ENCODE data around the gene KLLN. TPM values are rescaled to one million over a fixed set of nuclear protein-coding genes. Genes with fewer than 3 reads are reported as not detected.

KLLN gene
- total and polyA plus RNA-seq, 9 of the 15 experiments (the other 6 are each of a cell fraction or from before 2014, with no cell fraction given) = 0.07 to 0.40 (median 0.25) TPM

DNA sequence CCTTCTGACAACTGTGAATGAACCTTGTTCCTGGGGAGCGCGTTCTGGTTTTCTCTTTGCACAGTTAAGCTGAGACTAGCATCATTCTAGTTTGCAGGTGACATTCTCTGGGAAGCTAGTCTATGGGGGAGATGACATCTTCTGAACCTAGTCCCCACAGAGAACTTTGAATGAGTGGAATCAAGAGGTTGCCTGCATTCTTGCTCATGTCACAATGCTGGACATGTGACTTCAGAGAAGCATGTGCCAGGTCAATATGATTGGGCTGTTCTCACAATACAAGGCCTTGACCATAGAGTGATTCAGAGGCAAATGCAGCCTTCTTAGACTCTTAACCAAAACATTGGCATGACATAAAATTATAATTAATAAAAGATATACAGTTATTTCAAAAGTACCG is 22.1 kb downstream of the KLLN start:
- no peaks in the 10 kb centered on the region for H3K4me1 ChIP-seq (replicated peaks in 1 of 2; ENCODE audit: control insufficient read depth in 2 of 2, insufficient read depth in 2 of 2, low read length in 2 of 2)
- no peaks in the 10 kb centered on the region for H3K9me1 ChIP-seq (ENCODE audit: control insufficient read depth, insufficient read depth, low read length)
- ATAC-seq (no peak), DNase-seq (ENCODE audit: extremely low read depth in 1 of 4, low spot score in 3 of 4) (no peak), FAIRE-seq (no peak)
- CTCF ChIA-PET (ENCODE audit: low intra/inter-chr PET ratio) = no interaction called here
- H3K4me2 ChIP-seq (ENCODE audit: insufficient read depth, low read length) = no peak overlapping the region
- no peak overlapping the region for H3K27ac ChIP-seq (ENCODE audit: extremely low read depth, low read depth, low read length)
- H3K9ac ChIP-seq (ENCODE audit: insufficient read depth in 1 of 2, low read depth in 2 of 2, low read length in 2 of 2) = no peak overlapping the region
- no peak overlapping the region for H2AFZ ChIP-seq (ENCODE audit: low read depth, low read length)
- H4K20me1 ChIP-seq (replicated peaks; ENCODE audit: control insufficient read depth, insufficient read depth, low read length) = no peaks in the 10 kb centered on the region
- 63% methylated on average over 3 of the region's 3 CpGs for WGBS (ENCODE audit: insufficient coverage, low coverage, missing lambda C conversion rate)
- BruUV-seq (replicated peaks) = no TSS peak
- no peak for TF ChIP-seq RNF2 (IDR thresholded peaks at IDR 0.05)
- TF ChIP-seq SMARCE1 (IDR thresholded peaks at IDR 0.05) = no peak
- intact Hi-C loops (cut with micrococcal nuclease) (no loop called here), in situ Hi-C loops (cut with MboI) (no loop called here)
- no peaks in the 10 kb centered on the region for H3K9me3 ChIP-seq (replicated peaks; ENCODE audit: control insufficient read depth, insufficient read depth, low read depth, low read length)
- H3K79me2 ChIP-seq (ENCODE audit: control insufficient read depth, insufficient read depth, low read length) = no peaks in the 10 kb centered on the region
- POLR2A ChIA-PET = interaction anchor here (0.6 kb wide), 1 partner anchor 207 kb away, joined by 6 read pairs; no protein-coding TSS in a partner anchor
- no peak overlapping the region for H3K4me3 ChIP-seq
- H3K36me3 ChIP-seq (ENCODE audit: control insufficient read depth, insufficient read depth, low read length) = no peaks in the 10 kb centered on the region
- H3K27me3 ChIP-seq (ENCODE audit: control insufficient read depth in 2 of 2, insufficient read depth in 2 of 2, low read length in 2 of 2) = no peaks in the 10 kb centered on the region

GRCh38 chr10:87838650-87839049 is 24.7 kb downstream of the KLLN start:
- WGBS (ENCODE audit: insufficient coverage, low coverage, missing lambda C conversion rate) = 4% methylated on average over 2 of the region's 2 CpGs
- intact Hi-C loops (cut with micrococcal nuclease) = no loop called here
- ATAC-seq (no peak), FAIRE-seq (no peak), DNase-seq (ENCODE audit: extremely low read depth in 1 of 4, low spot score in 3 of 4) (no peak)
- Histone ChIP-seq H3K9ac (ENCODE audit: insufficient read depth in 1 of 2, low read depth in 2 of 2, low read length in 2 of 2) (no peak overlapping the region), H3K9me1 (ENCODE audit: control insufficient read depth, insufficient read depth, low read length) (no peaks in the 10 kb centered on the region), H3K36me3 (ENCODE audit: control insufficient read depth, insufficient read depth, low read length) (no peaks in the 10 kb centered on the region), H3K9me3 (replicated peaks; ENCODE audit: control insufficient read depth, insufficient read depth, low read depth, low read length) (no peaks in the 10 kb centered on the region), H3K27me3 (ENCODE audit: control insufficient read depth in 2 of 2, insufficient read depth in 2 of 2, low read length in 2 of 2) (no peaks in the 10 kb centered on the region), H3K4me3 (no peak overlapping the region), H4K20me1 (replicated peaks; ENCODE audit: control insufficient read depth, insufficient read depth, low read length) (no peaks in the 10 kb centered on the region), H3K27ac (ENCODE audit: extremely low read depth, low read depth, low read length) (no peak overlapping the region), H2AFZ (ENCODE audit: low read depth, low read length) (no peak overlapping the region), H3K79me2 (ENCODE audit: control insufficient read depth, insufficient read depth, low read length) (no peaks in the 10 kb centered on the region), H3K4me1 (replicated peaks in 1 of 2; ENCODE audit: control insufficient read depth in 2 of 2, insufficient read depth in 2 of 2, low read length in 2 of 2) (no peaks in the 10 kb centered on the region), H3K4me2 (ENCODE audit: insufficient read depth, low read length) (no peak overlapping the region)
- TF ChIP-seq MEF2D (tag; conservative IDR thresholded peaks at IDR 0.05; ENCODE audit: low read depth) (no peak), KHSRP (IDR thresholded peaks at IDR 0.05) (no peak), HMG20A (CRISPR knock-in tag; conservative IDR thresholded peaks at IDR 0.05) (no peak), ZNF76 (CRISPR knock-in tag; IDR thresholded peaks at IDR 0.05; ENCODE audit: borderline replicate concordance) (no peak), POLR2H (tag; IDR thresholded peaks at IDR 0.05; ENCODE audit: low read depth) (no peak)
- BruUV-seq (replicated peaks) = no TSS peak
- CTCF ChIA-PET (ENCODE audit: low intra/inter-chr PET ratio) = no interaction called here
- POLR2A ChIA-PET = no interaction called here
- in situ Hi-C loops (cut with MboI) = no loop called here
